Measurements from ENCODE around the gene PCDHA1.
A peak's percentile ranks its signal among the peaks of the same experiment; 100 is the strongest.

Gene PCDHA1

GRCh38 chr5:140992828-140993227, 206.9 kb downstream of the PCDHA1 start:
- DNase-seq: no peak

GRCh38 chr5:140996060-140996459, 210.1 kb downstream of the PCDHA1 start:
- no peak for DNase-seq

GRCh38 chr5:140998921-140999410, 213.0 kb downstream of the PCDHA1 start:
- no peak for DNase-seq

- DNase-seq: no peak
Observed at GRCh38 chr5:141001446-141001843, 215.5 kb downstream of the PCDHA1 start.

GRCh38 chr5:141001844-141002604, 216.1 kb downstream of the PCDHA1 start:
- DNase-seq: no peak

- no peak for DNase-seq
Observed at GRCh38 chr5:141002605-141002965, 216.6 kb downstream of the PCDHA1 start.

- no peak for DNase-seq
Observed at GRCh38 chr5:141003031-141003430, 217.1 kb downstream of the PCDHA1 start.

GRCh38 chr5:141003791-141004611, 218.1 kb downstream of the PCDHA1 start:
- DNase-seq: peak; percentile 96

GRCh38 chr5:141007791-141008190, 221.9 kb downstream of the PCDHA1 start:
- DNase-seq: no peak

GRCh38 chr5:141010047-141010793, 224.3 kb downstream of the PCDHA1 start:
- no peak for DNase-seq

- no peak for DNase-seq
Observed at GRCh38 chr5:141017943-141018342, 232.0 kb downstream of the PCDHA1 start.

GRCh38 chr5:141022384-141022783, 236.4 kb downstream of the PCDHA1 start:
- DNase-seq: no peak

GRCh38 chr5:141031006-141031405, 245.1 kb downstream of the PCDHA1 start:
- DNase-seq: no peak

- DNase-seq: no peak
Observed at GRCh38 chr5:141032626-141033025, 246.7 kb downstream of the PCDHA1 start.

GRCh38 chr5:141039061-141039460, 253.1 kb downstream of the PCDHA1 start:
- DNase-seq: no peak

- DNase-seq: peak; percentile 8
Observed at GRCh38 chr5:141039517-141039916, 253.6 kb downstream of the PCDHA1 start.

GRCh38 chr5:141040093-141040770, 254.3 kb downstream of the PCDHA1 start:
- DNase-seq: peak; percentile 92

- peak; percentile 99 for DNase-seq
Observed at GRCh38 chr5:141040771-141041426, 255.0 kb downstream of the PCDHA1 start.

GRCh38 chr5:141041427-141041785, 255.5 kb downstream of the PCDHA1 start:
- no peak for DNase-seq

- DNase-seq: no peak
Observed at GRCh38 chr5:141042555-141042954, 256.6 kb downstream of the PCDHA1 start.

GRCh38 chr5:141050622-141051520, 264.9 kb downstream of the PCDHA1 start, which contains the start of gene PCDHB1:
PCDHB1 (plus strand) TSS chr5:141051374; CDS start chr5:141051471, 97 bp downstream.
- peak; percentile 50 for DNase-seq
